Panc1 (cell line): ENCODE results near the gene GNAI1. TPM values are rescaled to one million over a fixed set of nuclear protein-coding genes. Genes with fewer than 3 reads are reported as not detected.

Experiments used
- ATAC-seq: fragments of 200-7000 bp; cut with Tn5 transposase; 2 replicates; pipeline ENCODE4 v1.9.1; 2020; ENCODE audit warnings: mild to moderate bottlenecking, moderate library complexity
- BruUV-seq: library from RNA; stranded (reverse); fragments of 400-500 nt; replicated peaks from 2 replicates; lab custom pipeline; 2021; lab: Mats Ljungman, UMichigan
- CTCF ChIA-PET: fragments of 300-600 bp; sonication (Branson Sonifier 250); formaldehyde crosslinking; loops from one replicate; lab custom pipeline; 2022; ENCODE audit warnings: antibody characterized with exemption; lab: Charles Lee
- POLR2A ChIA-PET: fragments of 300-600 bp; sonication (Branson Sonifier 250); formaldehyde crosslinking; loops from one replicate; lab custom pipeline; 2022; ENCODE audit warnings: antibody characterized with exemption; lab: Charles Lee
- DNase-seq: peaks from one replicate; pipeline ENCODE4 v3.0.0-alpha.2; 2010; ENCODE audit warnings: low read depth, low spot score
- H3K27ac ChIP-seq: 2 replicates; pipeline ENCODE4 v1.5.1; 2011; ENCODE audit warnings: mild to moderate bottlenecking, low read length, inconsistent platforms
- H3K27me3 ChIP-seq: fragments of 200-500 bp; sonication (Bioruptor generic); 2 replicates; pipeline ENCODE4 v1.6.0; 2014; ENCODE audit warnings: low read length, inconsistent platforms; ENCODE audit not compliant: control insufficient read depth, insufficient read depth
- H3K36me3 ChIP-seq: fragments of 200-500 bp; sonication (Bioruptor generic); 2 replicates; pipeline ENCODE4 v1.5.1; 2014; ENCODE audit warnings: inconsistent platforms, mild to moderate bottlenecking, low read length, moderate library complexity; ENCODE audit not compliant: control insufficient read depth, insufficient read depth
- H3K4me1 ChIP-seq: 2 replicates; pipeline ENCODE4 v1.5.1; 2011; ENCODE audit warnings: inconsistent platforms, mild to moderate bottlenecking, low read length, moderate library complexity; ENCODE audit not compliant: control insufficient read depth, insufficient read depth
- H3K4me3 ChIP-seq, 2 experiments: 2 replicates each; pipeline ENCODE4 v1.5.1; 2011 to 2012; ENCODE audit warnings: low read depth in 2 of 2, low read length in 2 of 2, mild to moderate bottlenecking in 2 of 2, inconsistent platforms in 1 of 2, moderate library complexity in 1 of 2
- H3K9me3 ChIP-seq: fragments of 200-500 bp; sonication (Bioruptor generic); 2 replicates; pipeline ENCODE4 v1.5.1; 2014; ENCODE audit warnings: low read depth, mild to moderate bottlenecking, inconsistent platforms, low read length, moderate library complexity; ENCODE audit not compliant: control insufficient read depth, insufficient read depth
- POLR2AphosphoS5 ChIP-seq: IDR thresholded peaks from 2 replicates; pipeline ENCODE4 v1.6.1; 2012; ENCODE audit warnings: mild to moderate bottlenecking, low read depth, low read length, moderate library complexity
- REST ChIP-seq, 2 experiments: IDR thresholded peaks; 2 replicates each; pipeline ENCODE4 v1.6.1; 2011 to 2012; ENCODE audit warnings: low read depth in 2 of 2, control low read depth in 1 of 2, low read length in 1 of 2, mild to moderate bottlenecking in 1 of 2, moderate library complexity in 1 of 2; ENCODE audit not compliant: insufficient read depth in 1 of 2
- SIN3A ChIP-seq: IDR thresholded peaks from 2 replicates; pipeline ENCODE4 v1.6.1; 2012; ENCODE audit warnings: low read depth, mild to moderate bottlenecking, low read length, moderate library complexity, borderline replicate concordance; ENCODE audit not compliant: insufficient read depth
- TCF7L2 ChIP-seq: IDR thresholded peaks from 2 replicates; pipeline ENCODE4 v1.6.1; 2011; ENCODE audit warnings: mild to moderate bottlenecking, low read depth, low read length, inconsistent platforms
- in situ Hi-C: cut with HindIII; loops from 2 replicates; pipeline ENCODE4 v1.10.0; 2016; ENCODE audit warnings: low sequenced_read_pairs, low pct_unique_long_range_greater_than_20kb
- intact Hi-C: fragments of 100-400 bp; cut with micrococcal nuclease; formaldehyde crosslinking; loops from one replicate; pipeline ENCODE4 v1.10.0; 2022; ENCODE audit not compliant: unreplicated experiment
- total RNA-seq: library from RNA; stranded (reverse); gene quantifications from one replicate; pipeline ENCODE4 v1.2.1, GENCODE V29; 2021; ENCODE audit not compliant: unreplicated experiment
- TF ChIP-seq, protein P1 (sequence below): fragments of 450-650 bp; IDR thresholded peaks from 2 replicates; pipeline ENCODE4 v1.5.1; 2017; ENCODE audit warnings: mild to moderate bottlenecking

The GNAI1 gene
- total RNA-seq, 1 experiment from 2014 or later, result 19.2 TPM

- H3K4me1 ChIP-seq, result no peaks in the 10 kb centered on the region
- CTCF ChIA-PET, result no interaction called here
- H3K9me3 ChIP-seq, result no peaks in the 10 kb centered on the region
- intact Hi-C loops, result no loop called here
- in situ Hi-C loops, result no loop called here
- H3K36me3 ChIP-seq, result no peaks in the 10 kb centered on the region
- DNase-seq (no peak), ATAC-seq (no peak)
- BruUV-seq, result no TSS peak
- H3K27ac ChIP-seq, result no peak overlapping the region
- H3K27me3 ChIP-seq, result no peaks in the 10 kb centered on the region
- POLR2A ChIA-PET, result no interaction called here
- TF ChIP-seq TCF7L2 (no peak), POLR2AphosphoS5 (no peak), REST (IDR thresholded peaks at IDR 0.05; ENCODE audit: insufficient read depth in 1 of 2, low read depth in 2 of 2, low read length in 1 of 2) (no peak), SIN3A (no peak)
- TF ChIP-seq, protein P1, sequence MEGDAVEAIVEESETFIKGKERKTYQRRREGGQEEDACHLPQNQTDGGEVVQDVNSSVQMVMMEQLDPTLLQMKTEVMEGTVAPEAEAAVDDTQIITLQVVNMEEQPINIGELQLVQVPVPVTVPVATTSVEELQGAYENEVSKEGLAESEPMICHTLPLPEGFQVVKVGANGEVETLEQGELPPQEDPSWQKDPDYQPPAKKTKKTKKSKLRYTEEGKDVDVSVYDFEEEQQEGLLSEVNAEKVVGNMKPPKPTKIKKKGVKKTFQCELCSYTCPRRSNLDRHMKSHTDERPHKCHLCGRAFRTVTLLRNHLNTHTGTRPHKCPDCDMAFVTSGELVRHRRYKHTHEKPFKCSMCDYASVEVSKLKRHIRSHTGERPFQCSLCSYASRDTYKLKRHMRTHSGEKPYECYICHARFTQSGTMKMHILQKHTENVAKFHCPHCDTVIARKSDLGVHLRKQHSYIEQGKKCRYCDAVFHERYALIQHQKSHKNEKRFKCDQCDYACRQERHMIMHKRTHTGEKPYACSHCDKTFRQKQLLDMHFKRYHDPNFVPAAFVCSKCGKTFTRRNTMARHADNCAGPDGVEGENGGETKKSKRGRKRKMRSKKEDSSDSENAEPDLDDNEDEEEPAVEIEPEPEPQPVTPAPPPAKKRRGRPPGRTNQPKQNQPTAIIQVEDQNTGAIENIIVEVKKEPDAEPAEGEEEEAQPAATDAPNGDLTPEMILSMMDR, result no peak
- H3K4me3 ChIP-seq, result no peak overlapping the region
These were observed 7.0 kb upstream of the GNAI1 start for GRCh38 chr7:80127412-80128160.

GRCh38 chr7:80128918-80129317 lies 5.7 kb upstream of the GNAI1 start:
- no peaks in the 10 kb centered on the region for H3K27me3 ChIP-seq
- ATAC-seq (no peak), DNase-seq (no peak)
- no peak for TF ChIP-seq REST (IDR thresholded peaks at IDR 0.05; ENCODE audit: insufficient read depth in 1 of 2, low read depth in 2 of 2, low read length in 1 of 2)
- TF ChIP-seq, protein P1, result no peak
- no peaks in the 10 kb centered on the region for H3K36me3 ChIP-seq
- BruUV-seq, result no TSS peak
- ChIA-PET CTCF (no interaction called here), POLR2A (no interaction called here)
- H3K9me3 ChIP-seq, result no peaks in the 10 kb centered on the region
- in situ Hi-C loops, result no loop called here
- no peak overlapping the region for H3K4me3 ChIP-seq
- peaks cover 5% of the 10 kb centered on the region for H3K4me1 ChIP-seq
- H3K27ac ChIP-seq, result no peak overlapping the region
- intact Hi-C loops, result no loop called here
